CD8-positive, alpha-beta memory T cell (primary cell): ENCODE data around the gene ANO1. TPM values are rescaled to one million over a fixed set of nuclear protein-coding genes. Genes with fewer than 3 reads are reported as not detected.

Experiments used
- CTCF ChIA-PET: fragments of 350-600 bp; sonication (Branson Sonifier 250); formaldehyde crosslinking; loops from one replicate; lab custom pipeline; 2021; ENCODE audit warnings: antibody characterized with exemption; lab: Charles Lee
- POLR2A ChIA-PET: fragments of 350-600 bp; sonication (Branson Sonifier 250); formaldehyde crosslinking; loops from one replicate; lab custom pipeline; 2021; ENCODE audit warnings: antibody characterized with exemption; lab: Charles Lee
- DNase-seq, 5 donors: peaks; one replicate each; pipeline versions ENCODE4 v3.0.0 to v3.0.0-alpha.2; 2020 to 2022; ENCODE audit warnings: mixed read lengths in 1 of 5
- H3K27ac ChIP-seq: one replicate; pipeline ENCODE4 v1.7.0; 2013; ENCODE audit warnings: low read depth, mild to moderate bottlenecking, low read length, moderate library complexity
- H3K27me3 ChIP-seq: 2 replicates; pipeline ENCODE4 v1.7.0; 2013; ENCODE audit warnings: low read length, mild to moderate bottlenecking; ENCODE audit not compliant: insufficient read depth, poor library complexity, severe bottlenecking
- H3K36me3 ChIP-seq: 2 replicates; pipeline ENCODE4 v1.7.0; 2013; ENCODE audit warnings: mild to moderate bottlenecking, low read length, moderate library complexity; ENCODE audit not compliant: insufficient read depth
- H3K4me1 ChIP-seq: 2 replicates; pipeline ENCODE4 v1.7.0; 2013; ENCODE audit warnings: mild to moderate bottlenecking, low read length, moderate library complexity; ENCODE audit not compliant: insufficient read depth
- H3K4me3 ChIP-seq: 2 replicates; pipeline ENCODE4 v1.7.0; 2013; ENCODE audit warnings: mild to moderate bottlenecking, low read length
- H3K9me3 ChIP-seq: 2 replicates; pipeline ENCODE4 v1.7.0; 2013; ENCODE audit warnings: mild to moderate bottlenecking, low read length
- H3K27ac Mint-ChIP-seq, 8 donors: one replicate each; pipeline ENCODE4 v1.8.0; 2020 to 2021; ENCODE audit warnings: mixed read lengths in 8 of 8, mild to moderate bottlenecking in 6 of 8, inconsistent platforms in 3 of 8, moderate library complexity in 3 of 8
- H3K27me3 Mint-ChIP-seq, 2 donors: one replicate each; pipeline ENCODE4 v1.8.0; 2020 to 2021; ENCODE audit warnings: mixed read lengths in 2 of 2, mild to moderate bottlenecking in 1 of 2, moderate library complexity in 1 of 2
- H3K36me3 Mint-ChIP-seq, 3 donors: one replicate each; pipeline ENCODE4 v1.8.0; 2020 to 2021; ENCODE audit warnings: mixed read lengths in 3 of 3, inconsistent platforms in 1 of 3, mild to moderate bottlenecking in 1 of 3
- H3K4me1 Mint-ChIP-seq, 3 donors: one replicate each; pipeline ENCODE4 v1.8.0; 2020 to 2021; ENCODE audit warnings: mixed read lengths in 3 of 3, inconsistent platforms in 1 of 3, mild to moderate bottlenecking in 1 of 3
- H3K4me3 Mint-ChIP-seq, 7 donors: one replicate each; pipeline ENCODE4 v1.8.0; 2020 to 2021; ENCODE audit warnings: mixed read lengths in 7 of 7, mild to moderate bottlenecking in 6 of 7, moderate library complexity in 4 of 7, inconsistent platforms in 2 of 7
- H3K9me3 Mint-ChIP-seq, 5 donors: one replicate each; pipeline ENCODE4 v1.8.0; 2020 to 2022; ENCODE audit warnings: mixed read lengths in 5 of 5, mild to moderate bottlenecking in 3 of 5, moderate library complexity in 2 of 5, inconsistent platforms in 1 of 5
- polyA plus RNA-seq: library from polyadenylated mRNA; unstranded; fragments of 300-500 nt; fragmentation: Illumina TruSeq; gene quantifications from one replicate; pipeline ENCODE4 v1.2.3, GENCODE V29; 2021
- total RNA-seq, 2 experiments: library from RNA; stranded (reverse); gene quantifications; one replicate each; pipeline ENCODE4 v1.2.3, GENCODE V29; 2021

ANO1 gene
- total and polyA plus RNA-seq, 3 experiments from 2014 or later, result not detected

DNA sequence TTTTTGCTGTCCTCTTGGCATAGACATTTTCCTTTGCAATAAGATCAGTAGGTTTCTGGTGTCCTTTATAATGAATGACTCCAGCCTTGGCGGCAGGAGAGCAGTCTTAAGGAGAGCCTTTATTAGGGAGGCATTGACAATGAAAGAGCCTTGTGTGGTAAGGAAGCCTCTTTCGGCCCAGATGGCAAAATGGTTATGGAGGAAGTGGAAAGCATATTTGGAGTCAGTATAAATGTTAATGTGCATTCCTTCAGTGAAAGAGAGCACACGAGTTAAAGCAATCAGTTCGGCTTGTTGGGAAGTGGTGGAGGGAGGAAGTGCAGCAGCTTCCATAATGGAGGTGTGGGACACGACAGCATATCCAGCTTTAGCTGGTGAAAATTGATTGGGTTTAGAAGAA is 18.1 kb upstream of the ANO1 start:
- CTCF ChIA-PET, result no interaction called here

GRCh38 chr11:70060611-70061293 is 17.4 kb upstream of the ANO1 start:
- POLR2A ChIA-PET, result no interaction called here
- Histone ChIP-seq H3K4me1 (no peaks in the 10 kb centered on the region), H3K4me3 (no peak overlapping the region), H3K36me3 (no peaks in the 10 kb centered on the region), H3K27me3 (no peaks in the 10 kb centered on the region), H3K9me3 (no peaks in the 10 kb centered on the region), H3K27ac (no peak overlapping the region)
- peaks cover 2 to 37% of the 10 kb centered on the region in 2 donors for H3K27me3 Mint-ChIP-seq
- no peak for DNase-seq
- H3K36me3 Mint-ChIP-seq, result no peaks in the 10 kb centered on the region
- CTCF ChIA-PET, result no interaction called here
- no peak overlapping the region for H3K27ac Mint-ChIP-seq
- H3K4me1 Mint-ChIP-seq, result no peaks in the 10 kb centered on the region
- H3K4me3 Mint-ChIP-seq, result no peak overlapping the region
- peaks cover 4 to 9% (median 6%) of the 10 kb centered on the region in 5 donors for H3K9me3 Mint-ChIP-seq

More for the DNA sequence above, 18.1 kb upstream of the ANO1 start:
- no peak overlapping the region for H3K27ac Mint-ChIP-seq
- no peaks in the 10 kb centered on the region for H3K4me1 Mint-ChIP-seq
- Histone ChIP-seq H3K9me3 (no peaks in the 10 kb centered on the region), H3K4me3 (no peak overlapping the region), H3K4me1 (no peaks in the 10 kb centered on the region), H3K27me3 (no peaks in the 10 kb centered on the region), H3K36me3 (no peaks in the 10 kb centered on the region), H3K27ac (no peak overlapping the region)
- peaks cover 0 to 34% of the 10 kb centered on the region in 2 donors for H3K27me3 Mint-ChIP-seq
- POLR2A ChIA-PET, result no interaction called here
- no peak overlapping the region for H3K4me3 Mint-ChIP-seq
- DNase-seq, result no peak
- no peaks in the 10 kb centered on the region for H3K36me3 Mint-ChIP-seq
- H3K9me3 Mint-ChIP-seq, result peaks cover 4 to 11% (median 9%) of the 10 kb centered on the region in 5 donors

GRCh38 chr11:70061734-70062133 is 16.4 kb upstream of the ANO1 start:
- H3K36me3 ChIP-seq, result no peaks in the 10 kb centered on the region
- no peak overlapping the region for H3K4me3 Mint-ChIP-seq
- no peak overlapping the region for H3K27ac ChIP-seq
- no peaks in the 10 kb centered on the region for H3K4me1 Mint-ChIP-seq
- ChIA-PET POLR2A (no interaction called here), CTCF (no interaction called here)
- H3K9me3 ChIP-seq, result no peaks in the 10 kb centered on the region
- no peaks in the 10 kb centered on the region for H3K36me3 Mint-ChIP-seq
- no peak for DNase-seq
- peaks cover 5 to 31% of the 10 kb centered on the region in 2 donors for H3K27me3 Mint-ChIP-seq
- peaks cover 0 to 4% (median 0%) of the 10 kb centered on the region in 5 donors for H3K9me3 Mint-ChIP-seq
- H3K4me1 ChIP-seq, result no peaks in the 10 kb centered on the region
- no peak overlapping the region for H3K27ac Mint-ChIP-seq
- no peak overlapping the region for H3K4me3 ChIP-seq
- H3K27me3 ChIP-seq, result no peaks in the 10 kb centered on the region

- H3K36me3 ChIP-seq, result no peaks in the 10 kb centered on the region
- no peak for DNase-seq
- no peak overlapping the region for H3K27ac ChIP-seq
- H3K27me3 Mint-ChIP-seq, result peaks cover 6 to 25% of the 10 kb centered on the region in 2 donors
- H3K9me3 ChIP-seq, result no peaks in the 10 kb centered on the region
- no peaks in the 10 kb centered on the region for H3K4me1 ChIP-seq
- no peaks in the 10 kb centered on the region for H3K9me3 Mint-ChIP-seq
- POLR2A ChIA-PET, result no interaction called here
- H3K36me3 Mint-ChIP-seq, result no peaks in the 10 kb centered on the region
- H3K27ac Mint-ChIP-seq, result peak overlapping the region in 1 of 8 donors; percentile 21
- CTCF ChIA-PET, result no interaction called here
- H3K27me3 ChIP-seq, result no peaks in the 10 kb centered on the region
- no peak overlapping the region for H3K4me3 ChIP-seq
- no peaks in the 10 kb centered on the region for H3K4me1 Mint-ChIP-seq
- no peak overlapping the region for H3K4me3 Mint-ChIP-seq
Measured at GRCh38 chr11:70063121-70063520, 15.0 kb upstream of the ANO1 start.

DNA sequence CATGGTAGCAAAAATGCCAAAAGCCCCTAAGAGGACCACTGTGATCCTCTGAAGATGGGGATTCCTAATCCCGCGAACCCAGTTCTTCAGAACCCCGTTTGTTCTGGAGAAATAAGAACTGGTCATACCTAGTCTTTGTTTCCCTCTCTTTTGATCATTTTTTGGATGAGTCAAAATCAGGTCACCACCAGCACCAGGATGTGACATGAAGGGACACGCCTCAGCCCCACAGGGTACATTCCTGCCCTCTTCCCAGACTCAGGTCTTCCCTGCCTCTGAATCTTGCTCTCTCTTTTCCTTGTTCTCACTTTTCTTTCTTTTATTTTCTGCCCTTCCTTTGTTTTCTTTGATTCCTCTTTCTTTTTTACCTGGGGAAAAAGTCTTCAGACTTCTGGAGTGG is 14.6 kb upstream of the ANO1 start:
- Histone ChIP-seq H3K4me1 (no peaks in the 10 kb centered on the region), H3K9me3 (no peaks in the 10 kb centered on the region), H3K27me3 (no peaks in the 10 kb centered on the region), H3K36me3 (no peaks in the 10 kb centered on the region), H3K4me3 (no peak overlapping the region), H3K27ac (no peak overlapping the region)
- Mint-ChIP-seq H3K9me3 (no peaks in the 10 kb centered on the region), H3K36me3 (no peaks in the 10 kb centered on the region), H3K27ac (no peak overlapping the region), H3K27me3 (peaks cover 9 to 25% of the 10 kb centered on the region in 2 donors), H3K4me1 (no peaks in the 10 kb centered on the region), H3K4me3 (no peak overlapping the region)
- ChIA-PET CTCF (no interaction called here), POLR2A (no interaction called here)
- DNase-seq, result no peak

DNA sequence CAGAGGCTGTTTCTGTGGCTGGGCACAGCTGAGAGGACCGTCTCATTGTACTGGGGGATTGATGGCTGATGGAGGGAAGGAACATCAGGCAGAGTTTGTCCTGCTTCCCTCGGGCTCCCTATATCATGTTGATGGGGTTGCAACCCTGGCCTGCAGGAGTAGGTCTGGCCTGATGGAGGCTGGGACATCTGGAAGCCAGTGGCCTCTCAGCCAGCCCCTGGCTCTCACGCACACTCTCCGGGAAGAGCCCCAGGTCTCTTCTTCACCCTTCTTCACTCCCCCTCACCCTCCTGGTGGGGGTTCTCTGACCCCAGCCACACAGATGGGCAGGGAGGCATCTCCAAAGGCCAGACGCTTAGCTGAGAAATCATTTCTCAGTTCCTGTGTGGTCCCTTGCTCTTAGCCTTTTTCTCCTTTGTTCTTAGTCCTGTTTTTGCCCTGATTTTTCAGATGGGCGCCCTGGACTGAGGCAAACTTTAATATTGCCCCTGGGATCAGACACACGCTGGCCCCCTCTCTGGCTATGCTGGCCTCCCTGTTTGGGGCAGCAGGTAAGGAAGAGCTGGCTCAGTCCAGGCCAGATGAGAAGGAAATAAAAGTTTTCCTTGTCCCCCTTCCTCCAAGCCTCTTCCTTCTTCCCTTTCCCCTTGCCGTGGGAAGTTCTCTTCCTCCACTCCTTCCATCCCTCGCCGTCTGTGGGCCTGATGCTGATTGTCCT is 13.9 kb upstream of the ANO1 start:
- no peak for DNase-seq
- no peak overlapping the region for H3K27ac ChIP-seq
- no peaks in the 10 kb centered on the region for H3K4me1 ChIP-seq
- no peak overlapping the region for H3K4me3 Mint-ChIP-seq
- no peaks in the 10 kb centered on the region for H3K36me3 Mint-ChIP-seq
- H3K27me3 Mint-ChIP-seq, result peaks cover 11 to 29% of the 10 kb centered on the region in 2 donors
- H3K9me3 Mint-ChIP-seq, result no peaks in the 10 kb centered on the region
- H3K9me3 ChIP-seq, result no peaks in the 10 kb centered on the region
- no peaks in the 10 kb centered on the region for H3K36me3 ChIP-seq
- H3K4me1 Mint-ChIP-seq, result no peaks in the 10 kb centered on the region
- H3K27ac Mint-ChIP-seq, result no peak overlapping the region
- H3K4me3 ChIP-seq, result no peak overlapping the region
- H3K27me3 ChIP-seq, result no peaks in the 10 kb centered on the region
- POLR2A ChIA-PET, result no interaction called here
- CTCF ChIA-PET, result no interaction called here

GRCh38 chr11:70064726-70065317 is 13.3 kb upstream of the ANO1 start:
- no peaks in the 10 kb centered on the region for H3K9me3 Mint-ChIP-seq
- no peak overlapping the region for H3K27ac ChIP-seq
- H3K36me3 ChIP-seq, result no peaks in the 10 kb centered on the region
- no peak overlapping the region for H3K27ac Mint-ChIP-seq
- no peaks in the 10 kb centered on the region for H3K27me3 ChIP-seq
- no peak for DNase-seq
- H3K36me3 Mint-ChIP-seq, result no peaks in the 10 kb centered on the region
- no peak overlapping the region for H3K4me3 ChIP-seq
- H3K9me3 ChIP-seq, result no peaks in the 10 kb centered on the region
- no peaks in the 10 kb centered on the region for H3K4me1 Mint-ChIP-seq
- ChIA-PET POLR2A (no interaction called here), CTCF (no interaction called here)
- peaks cover 12 to 36% of the 10 kb centered on the region in 2 donors for H3K27me3 Mint-ChIP-seq
- H3K4me1 ChIP-seq, result no peaks in the 10 kb centered on the region
- H3K4me3 Mint-ChIP-seq, result no peak overlapping the region
